ENCODE data around the gene CADM2. TPM values are rescaled to one million over a fixed set of nuclear protein-coding genes. Genes with fewer than 3 reads are reported as not detected.

The CADM2 gene
- total and polyA plus RNA-seq, 12 donors, result 0.12 to 3.0 (median 0.62) TPM

DNA sequence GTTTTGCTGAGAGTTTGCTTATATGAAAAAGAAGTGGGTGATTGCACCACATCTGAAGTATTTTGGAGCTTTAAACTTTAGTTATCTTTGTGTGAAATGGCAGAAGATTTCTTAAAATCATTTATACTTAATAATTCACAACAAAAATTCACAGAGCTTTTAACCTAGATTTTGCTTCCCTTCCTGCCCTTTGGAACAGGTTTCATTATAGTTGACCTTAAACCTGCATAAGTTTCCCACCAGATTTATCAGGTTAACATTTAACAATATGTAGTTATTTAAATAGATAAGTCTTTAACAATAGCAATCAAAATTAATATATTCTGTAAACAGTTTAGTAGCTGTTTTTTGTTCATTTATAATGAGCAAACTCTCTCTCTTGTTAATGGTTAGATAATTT is 30.3 kb downstream of the CADM2 start:
- H3K36me3 ChIP-seq, result no peaks in the 10 kb centered on the region
- H3K9me3 ChIP-seq, result no peaks in the 10 kb centered on the region
- ATAC-seq, result no peak
- H3K27me3 ChIP-seq, result no peaks in the 10 kb centered on the region
- no peak for DNase-seq
- no peak overlapping the region for H3K27ac ChIP-seq
- H3K4me1 ChIP-seq, result no peaks in the 10 kb centered on the region
- no peak overlapping the region for H3K4me3 ChIP-seq
- intact Hi-C loops (cut with DNase I), result no loop called here
- no peak for TF ChIP-seq CTCF (IDR thresholded peaks at IDR 0.05)

- H3K4me1 ChIP-seq, result no peaks in the 10 kb centered on the region
- H3K27me3 ChIP-seq, result no peaks in the 10 kb centered on the region
- H3K27ac ChIP-seq, result no peak overlapping the region
- H3K36me3 ChIP-seq, result no peaks in the 10 kb centered on the region
- H3K9me3 ChIP-seq, result no peaks in the 10 kb centered on the region
- WGBS, 2 donors, result 31% methylated on average over 1 of the region's 1 CpG
- ATAC-seq, result no peak
- no peak overlapping the region for H3K4me3 ChIP-seq
- DNase-seq, result no peak
- no peak for TF ChIP-seq CTCF (IDR thresholded peaks at IDR 0.05)
- intact Hi-C loops (cut with DNase I), result no loop called here
Observed at GRCh38 chr3:84991422-84991900, 32.7 kb downstream of the CADM2 start.

DNA sequence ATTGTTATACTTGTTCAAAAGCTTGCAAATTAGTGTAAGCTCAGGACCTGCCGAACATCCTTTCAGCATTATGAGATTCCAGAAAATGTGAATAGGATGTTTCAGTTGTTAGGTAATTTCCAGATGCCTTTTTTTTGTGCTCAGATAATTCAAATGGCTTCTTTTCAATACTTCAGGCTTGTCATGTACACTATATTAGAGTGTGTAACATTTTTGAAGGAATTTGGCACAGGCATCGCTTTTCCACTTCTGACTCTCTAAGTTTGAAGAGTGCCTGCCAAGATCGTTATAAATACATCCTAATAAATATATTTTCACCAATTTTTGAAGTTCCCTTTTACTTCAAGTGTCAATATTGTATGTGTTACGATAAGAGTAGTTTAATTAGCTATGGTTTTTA is 35.2 kb downstream of the CADM2 start:
- intact Hi-C loops (cut with DNase I), result no loop called here
- Histone ChIP-seq H3K27ac (no peak overlapping the region), H3K4me1 (no peaks in the 10 kb centered on the region), H3K36me3 (no peaks in the 10 kb centered on the region), H3K4me3 (no peak overlapping the region), H3K9me3 (no peaks in the 10 kb centered on the region), H3K27me3 (no peaks in the 10 kb centered on the region)
- no peak for TF ChIP-seq CTCF (IDR thresholded peaks at IDR 0.05)
- 61 to 79% methylated on average over 4 of the region's 4 CpGs for WGBS, 2 donors
- ATAC-seq (no peak), DNase-seq (no peak)

- no peaks in the 10 kb centered on the region for H3K4me1 ChIP-seq
- no peak for TF ChIP-seq CTCF (IDR thresholded peaks at IDR 0.05)
- no peaks in the 10 kb centered on the region for H3K36me3 ChIP-seq
- ATAC-seq (no peak), DNase-seq (no peak)
- H3K4me3 ChIP-seq, result no peak overlapping the region
- intact Hi-C loops (cut with DNase I), result no loop called here
- H3K9me3 ChIP-seq, result no peaks in the 10 kb centered on the region
- no peaks in the 10 kb centered on the region for H3K27me3 ChIP-seq
- 68 to 71% methylated on average over 3 of the region's 3 CpGs for WGBS, 2 donors
- H3K27ac ChIP-seq, result no peak overlapping the region
Observed at GRCh38 chr3:84998545-84998944, 39.8 kb downstream of the CADM2 start.

GRCh38 chr3:85003479-85003878 is 44.7 kb downstream of the CADM2 start:
- Histone ChIP-seq H3K9me3 (no peaks in the 10 kb centered on the region), H3K36me3 (no peaks in the 10 kb centered on the region), H3K4me1 (no peaks in the 10 kb centered on the region), H3K27ac (no peak overlapping the region), H3K27me3 (no peaks in the 10 kb centered on the region), H3K4me3 (no peak overlapping the region)
- intact Hi-C loops (cut with DNase I), result loop anchor here in 1 of 10 donors (10.0 kb wide), 1 partner anchor 659 kb away; no protein-coding TSS in a partner anchor
- TF ChIP-seq CTCF (IDR thresholded peaks at IDR 0.05), result no peak
- ATAC-seq (no peak), DNase-seq (no peak)
